ENCODE measurements around the gene C3orf20. TPM values are rescaled to one million over a fixed set of nuclear protein-coding genes. Genes with fewer than 3 reads are reported as not detected.

The C3orf20 gene
- total and polyA plus RNA-seq, 9 of the 15 experiments (the other 6 are each of a cell fraction or from before 2014, with no cell fraction given) = 0.04 TPM; not detected in 8

- no peak for TF ChIP-seq FOXM1 (IDR thresholded peaks at IDR 0.05; ENCODE audit: low read depth)
- TF ChIP-seq FOXM1 (CRISPR knock-in tag; IDR thresholded peaks at IDR 0.05; ENCODE audit: low read depth) = no peak
These were observed 114.3 kb downstream of the C3orf20 start (continued) for GRCh38 chr3:14789221-14789620.

- Histone ChIP-seq H3K4me1 (replicated peaks in 1 of 2; ENCODE audit: control insufficient read depth in 2 of 2, insufficient read depth in 2 of 2, low read length in 2 of 2) (no peaks in the 10 kb centered on the region; a peak in 2 of 5 replicates), H3K27me3 (ENCODE audit: control insufficient read depth in 2 of 2, insufficient read depth in 2 of 2, low read length in 2 of 2) (peaks cover 22 to 68% of the 10 kb centered on the region in 2 experiments; a peak in 4 of 5 replicates), H3K79me2 (ENCODE audit: control insufficient read depth, insufficient read depth, low read length) (no peaks in the 10 kb centered on the region), H3K4me2 (ENCODE audit: insufficient read depth, low read length) (no peak overlapping the region), H4K20me1 (replicated peaks; ENCODE audit: control insufficient read depth, insufficient read depth, low read length) (peaks cover 9% of the 10 kb centered on the region; the same call in 1 of the 2 replicates), H3K36me3 (ENCODE audit: control insufficient read depth, insufficient read depth, low read length) (no peaks in the 10 kb centered on the region), H3K4me3 (no peak overlapping the region), H3K9ac (ENCODE audit: insufficient read depth in 1 of 2, low read depth in 2 of 2, low read length in 2 of 2) (no peak overlapping the region), H3K9me3 (replicated peaks; ENCODE audit: control insufficient read depth, insufficient read depth, low read depth, low read length) (no peaks in the 10 kb centered on the region), H2AFZ (ENCODE audit: low read depth, low read length) (no peak overlapping the region), H3K9me1 (ENCODE audit: control insufficient read depth, insufficient read depth, low read length) (no peaks in the 10 kb centered on the region), H3K27ac (ENCODE audit: extremely low read depth, low read depth, low read length) (no peak overlapping the region)
- DNase-seq (ENCODE audit: extremely low read depth in 1 of 4, low spot score in 3 of 4) (no peak), FAIRE-seq (peak; percentile 52), ATAC-seq (peak; percentile 20; the same call in 2 of the 3 replicates)
- in situ Hi-C loops (cut with MboI) (no loop called here), intact Hi-C loops (cut with micrococcal nuclease) (loop anchor here (5.0 kb wide), 1 partner anchor 73 kb away; no protein-coding TSS in a partner anchor)
- BruUV-seq (replicated peaks) = no TSS peak
- CTCF ChIA-PET (ENCODE audit: low intra/inter-chr PET ratio) = interaction anchor here (3.3 kb wide), 1 partner anchor 131 kb away, joined by 20 read pairs; no protein-coding TSS in a partner anchor
- WGBS (ENCODE audit: insufficient coverage, low coverage, missing lambda C conversion rate) = 1% methylated on average over 10 of the region's 10 CpGs
- POLR2A ChIA-PET = interaction anchor here (0.7 kb wide), 1 partner anchor 42 kb away, joined by 3 read pairs; no protein-coding TSS in a partner anchor
- TF ChIP-seq KLF16 (IDR thresholded peaks at IDR 0.05) = no peak
- no peak for TF ChIP-seq GMEB1 (CRISPR knock-in tag; IDR thresholded peaks at IDR 0.05)
- TF ChIP-seq HDAC6 (IDR thresholded peaks at IDR 0.05; ENCODE audit: low read depth, low read length) = no peak
- TF ChIP-seq E2F6 (IDR thresholded peaks at IDR 0.05; ENCODE audit: borderline replicate concordance in 1 of 2, extremely low read depth in 1 of 2, insufficient read depth in 1 of 2, insufficient read length in 1 of 2, low read depth in 1 of 2, low read length in 1 of 2, poor library complexity in 1 of 2, severe bottlenecking in 1 of 2) = no peak
- TF ChIP-seq ZNF263 (CRISPR knock-in tag; IDR thresholded peaks at IDR 0.05; ENCODE audit: borderline replicate concordance) = no peak
- no peak for TF ChIP-seq ZNF551 (CRISPR knock-in tag; IDR thresholded peaks at IDR 0.05)
- TF ChIP-seq NR2C2 (CRISPR knock-in tag; IDR thresholded peaks at IDR 0.05) = no peak
- TF ChIP-seq NR2C2 (tag; IDR thresholded peaks at IDR 0.05) = no peak
- no peak for TF ChIP-seq ATF1 (CRISPR knock-in tag; IDR thresholded peaks at IDR 0.05)
- TF ChIP-seq ATF1 (tag; IDR thresholded peaks at IDR 0.05) = peak; percentile 17; the same call in 1 of the 2 replicates
- TF ChIP-seq HDAC8 (tag; IDR thresholded peaks at IDR 0.05) = no peak
- no peak for TF ChIP-seq PRDM10 (IDR thresholded peaks at IDR 0.05; ENCODE audit: partially characterized antibody)
These were observed 114.8 kb downstream of the C3orf20 start for GRCh38 chr3:14789640-14790285.
